8988T (cell line): ENCODE results near the gene PPP2R2C.

Source experiments
- DNase-seq: peaks from one replicate; pipeline ENCODE4 v3.0.0; 2011

Gene PPP2R2C

GRCh38 chr4:6446538-6447451 lies 25.6 kb downstream of the PPP2R2C start:
- DNase-seq, result no peak

DNA sequence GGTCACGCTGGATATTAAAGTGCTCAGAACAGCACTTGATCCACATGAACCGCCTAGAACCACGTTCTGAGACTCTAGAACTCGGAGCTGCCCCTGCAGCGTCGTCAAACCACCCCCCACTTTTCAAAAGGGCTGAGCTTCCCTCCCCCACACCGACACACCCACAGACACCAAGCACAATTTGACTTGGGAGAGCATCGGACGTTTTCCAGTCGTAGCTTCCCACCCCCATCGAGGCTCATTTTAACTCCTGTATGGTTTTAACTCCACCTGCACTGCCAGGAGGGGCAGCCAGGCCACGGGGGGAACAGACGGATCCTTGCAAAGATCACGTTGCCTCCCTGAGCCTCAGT lies 26.3 kb downstream of the PPP2R2C start:
- DNase-seq, result no peak

DNA sequence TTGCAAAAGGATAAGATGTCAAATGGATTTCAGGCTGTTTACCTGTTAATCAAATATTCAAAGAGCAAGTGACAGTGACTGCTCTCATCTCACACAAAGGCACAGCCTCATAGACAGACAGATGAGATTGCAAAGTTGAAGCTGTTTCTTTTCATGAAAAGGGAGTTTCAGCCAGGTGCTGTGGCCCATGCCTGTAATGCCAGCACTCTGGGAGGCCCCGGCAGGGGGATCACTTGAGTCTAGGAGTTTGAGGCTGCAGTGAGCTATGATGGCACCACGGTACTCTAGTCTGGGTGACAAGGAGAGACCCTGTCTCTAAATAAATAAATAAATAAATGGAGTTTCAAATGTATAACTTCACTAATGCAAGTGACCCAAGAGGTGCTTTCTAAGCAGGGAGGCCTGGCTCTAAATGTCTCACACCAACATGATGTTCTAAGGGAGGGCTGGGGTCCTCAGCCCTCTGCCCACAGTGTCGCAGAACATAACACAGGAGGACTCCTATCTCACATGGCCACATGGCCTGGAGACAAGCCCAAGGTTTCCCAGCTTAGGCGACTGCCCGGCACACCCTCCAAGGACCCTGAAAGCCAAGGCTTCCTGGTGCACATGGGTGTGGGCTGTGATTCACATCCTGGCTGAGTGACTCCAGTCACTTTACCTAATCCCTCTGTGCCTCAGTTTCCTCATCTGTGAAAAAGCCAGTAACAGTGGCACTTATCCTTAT lies 26.8 kb downstream of the PPP2R2C start:
- no peak for DNase-seq

DNA sequence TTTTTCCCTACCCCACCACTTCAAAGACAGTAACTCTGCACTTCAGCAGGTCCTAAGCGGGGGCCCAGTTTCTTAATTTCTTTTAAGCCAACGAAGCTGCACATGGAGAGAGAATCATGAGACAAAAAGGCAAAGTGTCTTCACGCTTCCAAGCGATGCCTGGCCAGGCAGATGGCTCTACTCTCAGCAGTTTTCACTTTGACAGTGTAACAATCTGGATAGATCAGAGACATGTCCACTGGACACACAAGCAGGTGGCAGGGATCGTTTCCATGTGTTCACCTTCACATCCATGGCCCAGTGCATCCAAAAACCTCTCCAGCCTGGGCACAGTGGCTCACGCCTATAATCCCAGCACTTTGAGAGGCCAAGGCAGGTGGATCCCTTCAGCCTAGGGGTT lies 27.8 kb downstream of the PPP2R2C start:
- DNase-seq, result no peak

- DNase-seq, result peak; percentile 47
These were observed 29.1 kb downstream of the PPP2R2C start for GRCh38 chr4:6443035-6444023.

DNA sequence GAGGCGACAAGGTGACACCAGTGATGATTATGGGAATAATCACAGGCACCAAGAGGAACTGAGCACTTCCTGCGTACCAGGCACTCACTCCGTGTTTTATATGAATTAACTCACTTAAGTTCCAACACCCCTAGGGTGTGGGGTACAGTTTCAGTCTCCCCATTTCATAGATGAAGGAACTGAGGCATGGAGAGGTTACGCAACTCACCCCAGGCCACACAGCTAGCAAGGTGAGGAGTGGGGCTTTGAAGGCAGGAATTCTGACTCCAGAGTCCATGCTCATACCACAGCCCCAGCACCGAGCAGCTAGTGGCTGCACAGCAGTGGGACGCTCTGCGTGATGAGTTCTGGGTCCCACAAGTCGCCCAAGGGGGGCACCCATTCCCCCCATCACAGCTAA lies 29.9 kb downstream of the PPP2R2C start:
- DNase-seq, result no peak

DNA sequence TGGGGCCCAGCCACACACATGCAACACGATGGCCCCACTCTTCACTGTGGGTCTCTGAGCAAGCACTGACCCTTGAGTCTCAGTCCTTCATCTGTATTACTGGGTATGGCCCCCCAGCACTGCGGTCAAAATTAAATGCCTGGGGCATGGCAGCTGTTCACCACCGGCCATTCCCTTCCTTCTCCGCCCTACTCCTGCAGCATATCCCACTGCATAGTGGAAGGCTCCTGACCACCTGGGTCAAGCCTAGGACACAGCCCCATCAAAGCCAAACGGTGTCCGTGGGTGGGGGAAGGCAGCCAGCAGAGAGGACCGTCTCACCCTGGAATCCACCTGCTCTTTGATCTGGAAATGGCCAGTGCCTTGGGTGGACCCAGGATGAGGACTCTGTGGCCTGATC lies 30.7 kb downstream of the PPP2R2C start:
- no peak for DNase-seq

- no peak for DNase-seq
These were observed 31.2 kb downstream of the PPP2R2C start for GRCh38 chr4:6441202-6441582.

GRCh38 chr4:6440506-6441201 lies 31.8 kb downstream of the PPP2R2C start:
- no peak for DNase-seq

DNA sequence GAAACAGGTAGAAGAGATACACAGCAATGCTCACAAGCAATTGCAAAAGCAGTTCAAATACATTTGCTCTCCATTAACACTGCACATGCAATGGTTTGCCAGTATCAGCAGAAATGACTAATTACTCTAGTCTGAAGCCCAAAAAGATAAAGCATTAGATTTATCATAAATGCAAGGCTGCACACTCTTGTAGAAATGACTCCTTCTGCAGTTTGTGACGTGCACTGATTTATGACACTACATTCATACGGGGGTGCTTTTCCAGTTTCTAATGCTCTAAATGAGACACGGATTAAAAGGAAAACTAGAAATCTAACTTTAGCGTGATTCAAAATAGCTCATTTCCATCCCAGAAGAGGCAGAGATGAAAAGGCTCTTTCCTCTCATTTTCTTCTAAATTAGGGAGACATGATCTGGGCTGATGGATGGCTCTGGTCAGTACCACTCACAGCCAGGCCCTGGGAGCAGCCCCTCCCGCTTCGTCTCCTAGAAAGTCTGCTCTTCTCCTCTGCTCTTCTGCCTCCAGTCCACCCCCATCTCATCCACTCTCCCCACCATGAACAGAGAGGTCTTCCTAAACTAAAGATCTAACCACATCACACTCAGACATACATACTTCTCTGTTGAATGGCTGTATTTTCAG lies 33.2 kb downstream of the PPP2R2C start:
- DNase-seq, result no peak

DNA sequence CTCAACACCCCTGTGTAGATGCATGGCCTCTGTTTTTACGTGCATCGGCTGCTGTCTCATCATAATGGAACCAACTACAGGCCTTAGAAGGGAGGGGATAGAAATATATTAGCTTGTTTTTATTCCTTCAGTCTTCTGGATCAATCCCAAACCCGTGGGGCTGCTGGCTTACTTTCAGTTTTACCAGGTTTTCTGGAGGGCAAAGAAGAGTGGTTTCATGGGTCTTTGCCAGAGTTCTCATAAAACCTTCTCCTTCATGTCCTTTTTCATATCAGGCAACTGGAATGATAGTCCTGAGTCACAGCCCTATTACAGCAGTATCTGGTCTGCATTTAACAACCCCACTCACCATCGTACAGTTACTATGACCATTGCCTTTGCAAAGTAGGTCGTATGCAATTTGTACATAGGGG lies 34.6 kb downstream of the PPP2R2C start:
- no peak for DNase-seq

DNA sequence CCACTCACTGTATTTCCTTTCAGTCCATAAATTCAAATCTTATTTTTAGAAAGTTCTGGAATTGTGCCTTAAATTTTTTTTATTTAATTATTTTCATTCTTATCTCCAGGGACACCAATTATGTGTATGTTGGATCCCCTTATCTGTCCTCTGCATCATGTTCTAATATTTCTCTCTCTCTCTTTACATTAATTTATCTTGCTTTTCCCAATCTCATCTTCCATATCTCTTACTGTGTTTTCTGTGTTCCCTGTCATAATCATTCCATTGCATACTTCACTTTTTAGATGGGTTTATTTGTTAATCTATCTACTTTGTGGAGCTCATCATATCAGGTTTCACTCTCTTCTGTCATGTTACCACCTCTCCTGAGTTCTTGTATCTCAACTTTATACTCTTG lies 37.4 kb downstream of the PPP2R2C start:
- DNase-seq, result no peak

DNA sequence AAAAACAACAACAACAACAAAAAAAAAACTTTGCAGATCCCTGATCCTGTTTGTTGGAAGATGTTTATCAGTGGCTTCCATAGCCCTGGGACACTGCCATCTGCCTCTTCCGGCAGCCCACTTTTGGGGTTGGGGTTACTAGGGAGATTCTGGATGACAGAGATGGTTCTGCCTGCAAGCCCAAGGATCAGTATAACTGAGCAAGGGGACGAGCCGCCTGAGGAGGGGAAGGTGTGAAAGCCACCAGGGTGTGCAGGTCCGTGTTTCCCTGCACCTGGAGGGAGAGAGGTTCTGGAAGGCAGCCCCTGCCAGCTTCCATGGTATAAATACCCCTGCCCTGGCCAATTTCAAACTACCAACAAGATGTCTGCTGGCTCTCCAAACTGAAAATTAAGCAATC lies 41.5 kb downstream of the PPP2R2C start:
- DNase-seq, result no peak

- DNase-seq, result no peak
These were observed 44.8 kb downstream of the PPP2R2C start for GRCh38 chr4:6427439-6428090.

GRCh38 chr4:6426571-6427438 lies 45.6 kb downstream of the PPP2R2C start:
- DNase-seq, result no peak

- no peak for DNase-seq
These were observed 46.5 kb downstream of the PPP2R2C start for GRCh38 chr4:6425911-6426310.

- DNase-seq, result no peak
These were observed 47.1 kb downstream of the PPP2R2C start for GRCh38 chr4:6425336-6425735.

- DNase-seq, result no peak
These were observed 48.0 kb downstream of the PPP2R2C start for GRCh38 chr4:6424425-6424824.

DNA sequence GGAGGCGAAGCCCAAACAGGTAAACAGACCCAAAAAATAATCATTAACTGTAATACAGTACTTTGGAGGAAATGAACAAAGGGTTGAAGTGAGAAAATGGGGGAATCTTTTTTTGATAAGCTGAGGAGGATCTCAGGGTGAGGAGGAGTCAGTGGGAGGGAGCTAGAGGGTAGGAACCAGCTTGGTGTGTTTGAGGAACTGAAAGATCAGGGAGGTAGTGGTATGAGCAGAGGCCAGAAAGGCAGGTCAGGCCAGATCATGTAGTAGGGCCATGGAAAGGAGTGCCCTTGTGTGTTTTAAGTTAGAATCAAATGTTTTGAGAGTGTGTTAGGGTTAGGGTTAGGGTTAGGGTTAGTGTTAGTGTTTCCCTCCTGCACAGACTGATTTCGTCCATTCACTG lies 48.8 kb downstream of the PPP2R2C start:
- DNase-seq, result no peak

DNA sequence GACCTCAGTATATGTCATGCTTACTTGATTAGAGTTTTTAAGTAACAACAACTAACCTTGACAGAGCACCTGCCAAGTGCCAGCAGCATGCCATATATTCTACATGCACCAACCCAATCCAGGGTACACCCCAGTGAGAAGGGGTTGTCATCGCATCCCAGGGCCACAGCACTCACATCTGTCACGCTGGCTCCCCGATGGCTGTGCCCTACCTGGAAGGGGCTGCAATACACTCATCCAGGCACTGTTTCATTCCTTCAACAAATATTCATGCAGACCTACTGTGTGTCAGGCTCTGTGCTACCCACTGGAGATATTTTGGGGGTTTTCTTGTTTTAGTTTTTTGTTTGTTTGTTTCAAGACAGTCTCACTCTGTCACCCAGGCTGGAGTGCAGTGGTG lies 49.5 kb downstream of the PPP2R2C start:
- no peak for DNase-seq
